Effector CD4-positive, alpha-beta T cell (primary cell): ENCODE results near the gene PSENEN.

ENCODE experiments used
- DNase-seq: peaks from one replicate; pipeline ENCODE4 v3.0.0-alpha.2; 2020

The PSENEN gene

DNA sequence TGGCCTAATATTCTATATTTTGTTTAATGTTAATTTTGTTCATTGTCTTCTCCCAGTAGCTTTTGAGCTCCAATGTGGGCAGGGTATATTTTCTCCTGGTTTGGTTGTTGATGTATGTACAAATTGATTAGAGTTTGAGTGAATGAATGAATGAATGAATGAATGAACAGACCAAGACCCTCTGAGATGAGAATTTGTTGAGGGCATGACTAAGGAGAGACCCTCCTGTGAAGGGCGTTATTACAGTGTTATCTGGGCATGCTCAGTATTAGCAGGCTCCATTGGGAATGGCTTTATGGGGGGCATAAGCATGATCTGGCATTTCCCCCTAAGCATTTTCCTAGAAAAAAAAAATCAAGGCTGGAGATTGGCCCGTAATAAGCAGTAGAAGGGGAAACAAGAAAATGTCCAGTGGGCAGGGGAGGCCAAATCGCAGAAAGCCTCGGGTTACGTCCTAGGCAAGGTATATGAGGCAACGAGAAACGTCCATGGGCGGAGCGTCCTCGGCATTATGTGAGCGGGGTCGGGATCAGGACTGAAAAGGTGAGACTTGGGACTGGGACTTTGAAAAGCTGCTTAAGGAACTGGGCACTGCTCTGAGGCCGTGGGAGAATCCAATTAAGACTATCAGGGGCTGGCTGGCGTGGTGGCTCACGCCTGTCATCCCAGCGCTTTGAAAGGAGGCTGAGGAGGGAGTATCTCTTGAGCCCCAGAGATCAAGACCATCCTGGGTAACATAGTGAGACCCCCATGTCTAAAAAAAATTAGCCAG, 29.0 kb downstream of the PSENEN start:
- DNase-seq: no peak

DNA sequence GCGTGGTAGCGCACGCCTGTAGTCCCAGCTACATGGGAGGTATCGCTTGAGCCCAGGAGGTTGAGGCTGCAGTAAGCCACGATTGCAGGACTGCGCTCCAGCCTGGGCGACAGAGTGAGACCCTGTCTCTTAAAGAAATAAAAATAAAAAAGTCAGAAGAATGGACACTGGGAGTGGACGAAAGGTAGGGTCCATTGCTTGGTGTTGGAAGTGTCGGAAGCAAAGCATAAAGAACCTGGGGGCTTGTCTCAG, 29.5 kb downstream of the PSENEN start:
- no peak for DNase-seq

DNA sequence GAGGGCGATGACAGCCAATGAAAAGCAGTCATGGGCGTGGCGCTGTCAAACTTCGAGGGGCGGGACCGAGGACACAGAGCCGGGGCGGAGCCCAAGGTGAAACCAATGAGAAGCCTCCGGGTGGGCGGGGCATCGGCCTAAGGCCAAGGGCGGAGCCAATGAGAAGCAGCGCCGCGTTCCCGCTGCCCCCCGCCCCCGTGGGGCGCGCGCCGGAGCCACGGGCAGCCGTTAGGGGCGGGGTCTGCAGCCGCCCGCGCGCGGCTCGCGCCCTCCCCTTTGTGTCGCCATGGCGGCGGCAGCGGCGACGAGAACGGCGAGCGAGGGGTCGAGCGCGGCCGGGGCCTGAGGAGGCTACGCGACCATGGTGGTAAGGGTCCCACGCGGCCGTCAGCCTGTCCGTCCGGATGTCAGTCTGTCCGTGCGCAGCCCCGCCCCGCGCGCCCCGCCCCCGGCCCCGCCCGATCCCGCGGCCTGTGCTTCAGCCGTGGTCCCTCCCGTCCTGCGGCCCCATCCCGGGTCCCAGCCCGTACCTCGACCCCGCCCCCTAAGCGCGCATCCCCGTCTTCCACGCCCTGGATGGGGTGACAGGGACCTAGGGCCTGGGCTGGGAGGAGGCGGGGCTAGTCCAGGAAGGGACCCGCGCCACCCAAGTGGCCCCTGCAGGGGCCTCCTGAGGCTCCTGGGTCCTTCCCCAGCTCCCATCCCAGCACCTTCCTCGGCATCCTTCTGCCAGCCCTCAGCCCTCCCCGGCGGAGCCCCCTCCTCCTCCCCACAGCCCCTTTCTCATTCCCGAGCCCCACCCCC, 30.0 kb downstream of the PSENEN start, which contains the start of gene ARHGAP33:
TSS of gene ARHGAP33 (plus strand) at position 267 of the 804 bp plus-strand sequence. CDS start at position 362, 95 bp downstream.
- DNase-seq: peak; percentile 99

DNA sequence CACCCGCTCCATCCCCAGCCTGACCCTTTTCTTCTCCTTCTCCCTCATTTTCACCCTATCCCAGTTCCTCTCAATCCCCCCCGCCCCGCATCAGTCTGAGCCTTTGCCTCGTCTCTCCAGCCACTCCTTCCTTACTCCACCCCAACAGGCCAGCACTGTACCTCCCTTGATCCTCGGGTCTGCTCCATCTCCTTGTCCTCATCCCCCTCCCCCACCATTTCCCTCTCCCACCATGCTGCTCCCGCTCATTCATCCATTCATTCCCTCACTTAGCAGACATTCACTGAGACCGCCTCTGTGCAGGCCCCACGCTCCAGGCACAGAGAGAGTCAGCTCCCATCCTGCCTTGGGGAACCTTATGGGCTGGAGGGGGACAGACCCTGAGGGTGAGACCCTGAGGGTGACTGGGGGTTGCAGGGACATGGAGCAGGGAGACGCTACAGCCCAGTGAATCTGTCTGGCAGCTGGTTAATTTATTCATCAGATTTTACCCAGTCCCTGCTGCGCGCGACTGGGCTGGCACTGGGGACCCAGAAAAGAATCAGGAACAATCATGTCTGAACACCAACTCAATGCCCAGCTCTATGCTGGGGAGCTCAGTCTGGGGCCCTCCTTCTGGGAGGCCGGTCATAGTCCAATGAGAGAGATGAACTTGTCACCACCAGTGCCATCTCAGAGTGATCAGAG, 30.8 kb downstream of the PSENEN start:
- DNase-seq: no peak

DNA sequence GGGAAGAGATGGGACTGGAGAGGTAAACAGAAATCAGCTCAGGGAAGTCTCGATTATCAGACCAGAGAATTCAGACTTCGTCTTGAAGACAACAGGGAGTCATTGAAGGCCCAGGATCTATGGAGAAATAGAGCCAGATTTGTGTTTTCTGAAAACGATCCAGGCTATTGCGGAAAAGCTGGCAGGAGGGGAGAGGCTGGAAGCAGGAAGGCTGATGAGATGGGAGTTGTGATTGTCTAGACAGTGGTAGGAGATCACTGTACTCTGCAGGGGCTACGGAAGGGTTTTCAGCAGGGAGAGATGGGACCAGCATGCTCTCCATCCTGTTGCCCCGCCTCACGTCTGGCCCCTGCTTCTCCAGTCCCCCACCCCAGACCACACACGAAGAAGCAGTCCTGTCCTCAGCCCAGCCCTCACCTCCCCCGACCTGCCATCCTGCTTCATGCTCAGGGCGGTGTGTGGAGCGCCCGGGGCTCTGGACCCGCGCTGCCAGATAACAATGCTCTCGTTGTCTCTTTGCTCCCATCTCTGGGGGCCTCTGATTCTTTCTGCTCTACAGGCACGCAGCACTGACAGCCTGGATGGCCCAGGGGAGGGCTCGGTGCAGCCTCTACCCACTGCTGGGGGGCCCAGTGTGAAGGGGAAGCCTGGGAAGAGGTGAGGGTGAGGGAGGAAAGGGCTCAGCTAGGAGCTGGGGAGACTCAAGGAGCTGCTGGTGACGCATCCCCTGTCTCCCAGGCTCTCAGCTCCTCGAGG, 31.8 kb downstream of the PSENEN start:
- no peak for DNase-seq

DNA sequence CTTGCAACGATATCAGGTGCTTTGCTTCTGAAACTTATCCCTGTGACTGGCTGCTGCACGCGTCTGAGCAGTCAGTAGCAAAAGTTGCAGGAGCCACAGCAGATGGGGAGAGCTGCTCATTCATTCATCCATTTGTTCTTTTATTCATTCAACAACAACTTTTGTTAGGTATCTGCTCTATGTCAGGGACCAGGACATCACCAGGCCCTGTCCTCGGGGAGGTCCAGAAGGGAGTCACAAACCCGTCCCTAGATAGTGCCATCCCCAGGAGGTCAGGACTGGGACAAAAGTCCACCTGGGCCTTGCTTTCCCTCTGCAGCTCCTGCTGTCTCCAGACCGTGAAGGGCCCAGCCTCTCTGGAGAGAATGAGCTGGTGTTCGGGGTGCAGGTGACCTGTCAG, 32.5 kb downstream of the PSENEN start:
- no peak for DNase-seq

DNA sequence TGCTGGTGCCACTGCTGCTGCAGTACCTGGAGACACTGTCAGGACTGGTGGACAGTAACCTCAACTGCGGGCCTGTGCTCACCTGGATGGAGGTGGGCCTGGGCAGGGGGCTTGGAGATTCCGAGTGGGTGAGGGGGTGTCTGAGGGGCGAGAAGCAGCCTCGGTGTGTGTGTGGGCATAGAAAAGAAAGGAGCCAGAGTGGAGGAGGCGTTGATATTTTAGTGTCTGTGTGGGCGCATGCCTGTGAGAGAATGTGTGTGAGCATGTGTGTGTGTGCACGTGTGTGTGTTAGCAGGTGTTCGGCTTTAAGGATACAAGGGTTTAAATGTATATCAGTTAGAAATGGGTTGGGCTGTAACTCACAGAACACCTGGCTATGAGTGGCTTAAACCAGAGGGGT, 33.6 kb downstream of the PSENEN start:
- no peak for DNase-seq

DNA sequence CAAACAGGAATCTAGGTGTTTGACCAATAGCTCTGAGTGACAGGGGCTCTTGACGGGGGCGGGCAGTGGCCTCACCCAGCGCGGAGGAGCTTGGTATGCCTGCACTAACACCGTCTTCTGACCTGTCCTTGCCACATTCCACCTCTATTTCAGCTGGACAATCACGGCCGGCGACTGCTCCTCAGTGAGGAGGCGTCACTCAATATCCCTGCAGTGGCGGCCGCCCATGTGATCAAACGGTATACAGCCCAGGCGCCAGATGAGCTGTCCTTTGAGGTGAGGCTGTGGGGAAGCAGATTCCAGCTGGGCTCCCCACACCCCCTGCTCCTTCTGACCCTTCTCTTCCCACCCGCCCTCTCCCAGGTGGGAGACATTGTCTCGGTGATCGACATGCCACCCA, 34.6 kb downstream of the PSENEN start:
- no peak for DNase-seq

DNA sequence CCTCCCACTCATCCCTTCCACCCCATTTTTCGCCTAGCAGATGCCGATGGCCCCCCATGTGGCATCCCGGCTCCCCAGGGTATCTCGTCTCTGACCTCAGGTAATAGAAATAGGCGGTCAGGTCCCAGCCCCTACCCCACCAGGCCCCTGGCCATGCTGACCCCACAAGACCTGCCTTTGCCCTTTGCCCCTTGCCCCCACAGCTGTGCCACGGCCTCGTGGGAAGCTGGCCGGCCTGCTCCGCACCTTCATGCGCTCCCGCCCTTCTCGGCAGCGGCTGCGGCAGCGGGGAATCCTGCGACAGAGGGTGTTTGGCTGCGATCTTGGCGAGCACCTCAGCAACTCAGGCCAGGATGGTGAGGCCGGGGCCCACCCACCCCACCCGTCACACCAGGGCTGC, 35.3 kb downstream of the PSENEN start:
- no peak for DNase-seq

DNA sequence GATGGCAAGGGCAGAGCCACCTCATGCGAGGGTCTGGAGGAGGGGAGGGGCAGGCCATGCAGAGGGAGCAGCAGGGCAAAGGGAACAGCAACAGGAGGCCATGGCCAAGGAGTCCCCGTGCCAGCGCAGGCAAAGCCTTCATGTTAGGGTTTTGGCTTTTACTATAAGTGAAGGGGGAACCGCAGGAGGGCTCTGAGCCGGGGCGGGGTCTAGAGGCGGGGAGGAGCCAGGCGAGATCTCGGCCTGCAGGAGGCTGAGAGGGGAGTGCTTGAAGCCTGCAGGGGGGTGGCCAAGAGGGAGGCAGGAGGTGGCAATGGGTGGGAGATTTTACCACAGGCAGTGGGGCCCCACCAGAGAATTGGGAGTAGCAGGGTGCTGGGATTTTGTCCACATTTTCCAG, 36.2 kb downstream of the PSENEN start:
- no peak for DNase-seq

DNA sequence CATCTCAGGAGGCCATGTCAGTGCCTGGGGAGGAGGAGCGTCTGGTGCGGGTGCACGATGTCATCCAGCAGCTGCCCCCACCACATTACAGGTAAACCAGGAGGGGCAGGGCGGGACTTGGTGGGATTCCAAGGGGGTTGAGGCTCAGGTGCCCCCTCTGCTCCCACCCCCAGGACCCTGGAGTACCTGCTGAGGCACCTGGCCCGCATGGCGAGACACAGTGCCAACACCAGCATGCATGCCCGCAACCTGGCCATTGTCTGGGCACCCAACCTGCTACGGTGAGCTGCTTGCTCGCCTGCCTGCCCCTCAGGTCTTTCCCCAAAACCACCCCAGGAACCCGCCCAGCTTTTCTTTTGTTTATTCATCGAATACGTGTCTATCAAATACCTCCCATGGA, 37.1 kb downstream of the PSENEN start:
- DNase-seq: no peak

DNA sequence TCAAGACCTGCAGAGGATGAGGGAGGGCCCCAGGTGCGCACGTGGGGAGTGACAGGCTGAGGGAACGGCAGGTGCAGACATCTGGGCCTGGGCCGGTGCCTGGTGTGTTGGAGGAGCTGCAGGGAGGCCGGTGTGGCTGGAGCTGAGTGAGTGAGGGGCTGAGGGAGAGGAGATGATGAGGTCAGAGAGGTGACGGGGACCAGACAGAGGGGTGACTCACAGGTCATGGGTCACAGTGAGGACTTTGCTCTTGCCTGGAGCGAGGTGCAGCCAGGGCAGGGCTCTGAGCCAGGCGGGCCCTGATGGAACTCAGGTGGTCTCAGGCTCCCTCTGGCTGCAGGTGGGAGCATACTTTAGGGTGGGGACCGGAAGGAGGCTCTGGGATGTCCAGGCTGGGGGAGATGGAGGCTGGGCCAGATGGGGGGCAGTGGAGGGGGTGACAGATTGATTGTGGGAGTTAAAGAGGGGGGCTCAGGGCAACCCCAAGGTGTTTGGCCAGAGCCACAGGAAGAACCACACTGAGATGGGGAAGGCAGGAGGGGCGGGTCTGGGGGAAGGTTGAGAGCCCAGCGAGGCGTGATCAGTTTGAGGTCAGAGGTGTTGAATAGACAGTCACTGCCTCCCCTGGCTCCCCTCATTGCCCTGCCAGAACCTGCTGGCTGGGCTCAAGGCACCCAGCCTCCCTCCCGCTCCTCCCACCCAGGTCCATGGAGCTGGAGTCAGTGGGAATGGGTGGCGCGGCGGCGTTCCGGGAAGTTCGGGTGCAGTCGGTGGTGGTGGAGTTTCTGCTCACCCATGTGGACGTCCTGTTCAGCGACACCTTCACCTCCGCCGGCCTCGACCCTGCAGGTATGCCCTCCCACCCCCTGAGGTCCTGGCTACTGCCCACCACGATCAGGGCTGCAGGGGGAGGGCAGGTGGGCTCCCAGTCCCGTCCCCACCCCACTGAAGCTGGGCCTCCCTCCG, 38.3 kb downstream of the PSENEN start:
- no peak for DNase-seq

DNA sequence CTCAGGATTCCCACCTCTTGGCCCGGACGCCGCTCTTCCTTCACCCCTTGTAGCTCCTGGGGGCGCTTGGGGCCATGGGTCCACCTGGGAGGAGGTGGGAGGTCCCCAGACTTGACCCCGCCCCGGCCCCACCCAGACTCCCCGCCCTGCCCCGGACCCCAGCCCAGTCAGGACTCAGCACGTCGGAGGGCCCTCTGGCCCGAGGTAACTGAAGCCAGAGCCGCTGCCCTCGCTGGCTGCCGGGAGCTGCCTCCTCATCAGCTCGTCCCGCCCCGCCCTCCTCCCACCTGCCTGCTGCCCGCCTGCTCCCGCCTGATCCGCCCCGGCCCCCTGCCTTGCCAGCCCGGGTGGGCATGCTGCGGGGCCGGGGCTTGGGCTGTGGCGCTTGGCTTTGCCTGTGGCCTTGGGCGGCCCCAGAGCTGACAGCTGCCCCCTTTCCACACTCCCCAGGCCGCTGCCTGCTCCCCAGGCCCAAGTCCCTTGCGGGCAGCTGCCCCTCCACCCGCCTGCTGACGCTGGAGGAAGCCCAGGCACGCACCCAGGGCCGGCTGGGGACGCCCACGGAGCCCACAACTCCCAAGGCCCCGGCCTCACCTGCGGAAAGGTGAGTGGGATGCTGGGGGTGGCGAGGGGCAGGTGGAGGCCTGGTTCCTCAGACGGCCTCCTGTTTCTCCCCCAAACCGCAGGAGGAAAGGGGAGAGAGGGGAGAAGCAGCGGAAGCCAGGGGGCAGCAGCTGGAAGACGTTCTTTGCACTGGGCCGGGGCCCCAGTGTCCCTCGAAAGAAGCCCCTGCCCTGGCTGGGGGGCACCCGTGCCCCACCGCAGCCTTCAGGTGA, 39.3 kb downstream of the PSENEN start:
- DNase-seq: no peak

DNA sequence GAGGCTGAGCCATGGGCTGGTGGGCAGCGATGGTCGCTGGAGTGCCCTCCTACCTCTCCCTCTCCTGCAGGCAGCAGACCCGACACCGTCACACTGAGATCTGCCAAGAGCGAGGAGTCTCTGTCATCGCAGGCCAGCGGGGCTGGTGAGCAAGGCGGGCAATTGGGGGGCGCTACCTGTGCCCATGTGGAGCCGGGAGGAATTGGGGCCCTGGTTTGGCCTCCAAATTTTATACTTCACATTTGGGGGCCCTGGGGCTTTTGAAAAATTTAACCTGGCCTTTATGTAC, 39.8 kb downstream of the PSENEN start:
- DNase-seq: no peak

DNA sequence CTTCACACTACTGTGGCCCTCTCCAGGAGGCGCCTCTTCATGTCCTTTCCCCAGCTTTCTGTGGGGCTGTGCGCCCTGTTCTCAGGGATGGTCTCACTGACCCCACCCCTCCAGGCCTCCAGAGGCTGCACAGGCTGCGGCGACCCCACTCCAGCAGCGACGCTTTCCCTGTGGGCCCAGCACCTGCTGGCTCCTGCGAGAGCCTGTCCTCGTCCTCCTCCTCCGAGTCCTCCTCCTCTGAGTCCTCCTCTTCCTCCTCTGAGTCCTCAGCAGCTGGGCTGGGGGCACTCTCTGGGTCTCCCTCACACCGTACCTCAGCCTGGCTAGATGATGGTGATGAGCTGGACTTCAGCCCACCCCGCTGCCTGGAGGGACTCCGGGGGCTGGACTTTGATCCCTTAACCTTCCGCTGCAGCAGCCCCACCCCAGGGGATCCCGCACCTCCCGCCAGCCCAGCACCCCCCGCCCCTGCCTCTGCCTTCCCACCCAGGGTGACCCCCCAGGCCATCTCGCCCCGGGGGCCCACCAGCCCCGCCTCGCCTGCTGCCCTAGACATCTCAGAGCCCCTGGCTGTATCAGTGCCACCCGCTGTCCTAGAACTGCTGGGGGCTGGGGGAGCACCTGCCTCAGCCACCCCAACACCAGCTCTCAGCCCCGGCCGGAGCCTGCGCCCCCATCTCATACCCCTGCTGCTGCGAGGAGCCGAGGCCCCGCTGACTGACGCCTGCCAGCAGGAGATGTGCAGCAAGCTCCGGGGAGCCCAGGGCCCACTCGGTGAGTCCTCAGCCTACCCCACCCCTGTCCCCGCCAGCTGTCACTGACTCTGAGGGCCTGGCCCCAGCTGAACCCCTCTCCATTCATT, 41.1 kb downstream of the PSENEN start:
- DNase-seq: no peak

DNA sequence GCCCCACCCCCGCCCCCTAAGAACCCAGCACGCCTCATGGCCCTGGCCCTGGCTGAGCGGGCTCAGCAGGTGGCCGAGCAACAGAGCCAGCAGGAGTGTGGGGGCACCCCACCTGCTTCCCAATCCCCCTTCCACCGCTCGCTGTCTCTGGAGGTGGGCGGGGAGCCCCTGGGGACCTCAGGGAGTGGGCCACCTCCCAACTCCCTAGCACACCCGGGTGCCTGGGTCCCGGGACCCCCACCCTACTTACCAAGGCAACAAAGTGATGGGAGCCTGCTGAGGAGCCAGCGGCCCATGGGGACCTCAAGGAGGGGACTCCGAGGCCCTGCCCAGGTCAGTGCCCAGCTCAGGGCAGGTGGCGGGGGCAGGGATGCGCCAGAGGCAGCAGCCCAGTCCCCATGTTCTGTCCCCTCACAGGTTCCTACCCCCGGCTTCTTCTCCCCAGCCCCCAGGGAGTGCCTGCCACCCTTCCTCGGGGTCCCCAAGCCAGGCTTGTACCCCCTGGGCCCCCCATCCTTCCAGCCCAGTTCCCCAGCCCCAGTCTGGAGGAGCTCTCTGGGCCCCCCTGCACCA, 41.9 kb downstream of the PSENEN start:
- no peak for DNase-seq

DNA sequence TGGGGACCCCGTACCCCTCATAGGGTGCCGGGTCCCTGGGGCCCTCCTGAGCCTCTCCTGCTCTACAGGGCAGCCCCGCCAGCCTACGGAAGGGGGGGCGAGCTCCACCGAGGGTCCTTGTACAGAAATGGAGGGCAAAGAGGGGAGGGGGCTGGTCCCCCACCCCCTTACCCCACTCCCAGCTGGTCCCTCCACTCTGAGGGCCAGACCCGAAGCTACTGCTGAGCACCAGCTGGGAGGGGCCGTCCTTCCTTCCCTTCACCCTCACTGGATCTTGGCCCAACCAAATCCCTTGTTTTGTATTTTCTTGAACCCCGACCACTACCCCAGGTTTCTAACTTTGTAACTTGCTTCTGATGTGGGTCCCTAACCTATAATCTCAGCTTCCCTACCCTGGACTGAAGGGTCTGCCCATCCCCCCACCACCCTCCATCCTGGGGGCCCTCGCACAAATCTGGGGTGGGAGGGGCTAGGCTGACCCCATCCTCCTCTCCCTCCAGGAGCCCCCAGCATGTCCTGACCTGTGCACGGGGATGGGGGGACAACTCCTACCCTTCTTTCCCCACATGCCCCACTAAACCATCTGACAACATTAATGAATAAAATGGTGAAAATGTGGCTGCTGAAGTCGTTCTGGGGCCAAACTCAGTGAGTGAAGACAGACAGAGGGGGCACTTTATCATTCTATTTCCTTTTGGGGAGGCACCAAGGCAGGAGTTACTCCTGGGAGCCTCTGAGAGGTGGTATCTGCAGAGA, 42.9 kb downstream of the PSENEN start:
- no peak for DNase-seq

DNA sequence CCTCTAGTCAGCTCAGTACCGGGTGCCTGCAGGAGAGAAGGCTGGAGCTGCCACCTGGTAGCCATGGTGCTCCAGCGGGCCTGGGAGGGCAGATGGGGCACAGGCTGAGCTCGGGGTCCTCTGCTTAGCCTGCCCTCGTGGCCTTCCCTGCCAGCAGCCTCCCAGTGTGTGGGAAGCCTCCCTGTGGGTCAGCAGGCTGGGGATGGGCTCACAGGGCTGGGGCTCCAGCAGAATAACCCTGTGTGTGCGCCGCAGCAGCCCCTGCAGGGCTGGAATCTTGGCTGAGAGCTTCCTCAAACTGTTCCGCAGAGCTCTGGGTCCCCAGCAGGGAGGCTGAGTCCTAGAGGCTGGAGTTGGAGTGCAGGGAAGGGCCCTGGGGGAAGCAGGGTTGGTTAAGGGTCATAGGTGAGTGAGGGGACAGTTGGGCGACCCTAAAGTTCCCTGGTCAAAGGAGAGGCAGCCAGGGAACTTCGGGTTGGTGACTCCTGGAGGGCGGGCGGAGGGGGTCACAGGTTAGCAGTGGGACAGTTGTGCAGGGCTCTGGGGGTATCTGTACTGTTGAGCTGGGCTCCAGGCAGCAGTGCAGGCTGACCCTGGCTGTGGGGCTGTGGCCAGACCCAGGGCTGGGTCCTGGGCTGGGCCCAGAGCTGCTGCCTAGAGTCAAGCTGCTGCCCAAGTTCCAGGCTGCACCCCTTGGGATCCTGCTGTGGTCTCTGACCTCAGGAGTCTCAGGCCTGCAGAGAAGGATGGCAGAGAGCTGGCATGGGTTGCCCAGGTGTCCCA, 43.9 kb downstream of the PSENEN start:
- no peak for DNase-seq
